ENCODE data around the gene SHISA3. TPM values are rescaled to one million over a fixed set of nuclear protein-coding genes. Genes with fewer than 3 reads are reported as not detected.

The SHISA3 gene
- total RNA-seq, 2 experiments from 2014 or later: 0.38 TPM; not detected in 1

GRCh38 chr4:42436928-42437565, 39.8 kb downstream of the SHISA3 start:
- POLR2A ChIA-PET: interaction anchor here (0.6 to 1.0 kb wide), 2 partner anchors 23 to 179 kb away, joined by 3 read pairs; no protein-coding TSS in a partner anchor
- intact Hi-C loops (cut with micrococcal nuclease; ENCODE audit: unreplicated experiment): no loop called here
- no peak for DNase-seq (ENCODE audit: low spot score)

GRCh38 chr4:42440083-42440482, 42.8 kb downstream of the SHISA3 start:
- BruUV-seq (replicated peaks): no TSS peak

More at GRCh38 chr4:42436928-42437565, 39.8 kb downstream of the SHISA3 start:
- Histone ChIP-seq H3K36me3 (ENCODE audit: insufficient read depth, low read length) (peaks cover 92% of the 10 kb centered on the region), H3K27ac (ENCODE audit: low read depth, low read length, poor library complexity, severe bottlenecking) (no peak overlapping the region), H3K4me3 (ENCODE audit: low read depth, low read length, poor library complexity, severe bottlenecking) (no peak overlapping the region), H3K4me1 (ENCODE audit: insufficient read depth, low read length, poor library complexity, severe bottlenecking) (no peaks in the 10 kb centered on the region), H2AFZ (ENCODE audit: low read length) (no peak overlapping the region), H3K4me2 (ENCODE audit: low read length) (no peak overlapping the region), H3K79me2 (ENCODE audit: insufficient read depth, low read depth, low read length) (no peaks in the 10 kb centered on the region), H4K20me1 (ENCODE audit: insufficient read depth, low read length) (no peaks in the 10 kb centered on the region), H3K9me3 (ENCODE audit: low read length) (no peaks in the 10 kb centered on the region), H3K9me2 (ENCODE audit: insufficient read depth, low read length) (no peaks in the 10 kb centered on the region)
- no TSS peak for BruUV-seq (replicated peaks)
- CTCF ChIA-PET (ENCODE audit: unreplicated experiment): no interaction called here
- TF ChIP-seq EZH2phosphoT487 (IDR thresholded peaks at IDR 0.05; ENCODE audit: borderline replicate concordance, low read depth, low read length) (no peak), CTCF (conservative IDR thresholded peaks at IDR 0.05; ENCODE audit: low read length) (no peak)

More at GRCh38 chr4:42440083-42440482, 42.8 kb downstream of the SHISA3 start:
- Histone ChIP-seq H4K20me1 (ENCODE audit: insufficient read depth, low read length) (no peaks in the 10 kb centered on the region), H3K9me2 (ENCODE audit: insufficient read depth, low read length) (no peaks in the 10 kb centered on the region), H3K36me3 (ENCODE audit: insufficient read depth, low read length) (peaks cover 95% of the 10 kb centered on the region), H3K27ac (ENCODE audit: low read depth, low read length, poor library complexity, severe bottlenecking) (no peak overlapping the region), H3K4me1 (ENCODE audit: insufficient read depth, low read length, poor library complexity, severe bottlenecking) (no peaks in the 10 kb centered on the region), H3K4me3 (ENCODE audit: low read depth, low read length, poor library complexity, severe bottlenecking) (no peak overlapping the region), H2AFZ (ENCODE audit: low read length) (no peak overlapping the region), H3K9me3 (ENCODE audit: low read length) (no peaks in the 10 kb centered on the region), H3K4me2 (ENCODE audit: low read length) (no peak overlapping the region), H3K79me2 (ENCODE audit: insufficient read depth, low read depth, low read length) (no peaks in the 10 kb centered on the region)
- CTCF ChIA-PET (ENCODE audit: unreplicated experiment): no interaction called here
- intact Hi-C loops (cut with micrococcal nuclease; ENCODE audit: unreplicated experiment): no loop called here
- TF ChIP-seq EZH2phosphoT487 (IDR thresholded peaks at IDR 0.05; ENCODE audit: borderline replicate concordance, low read depth, low read length) (no peak), CTCF (conservative IDR thresholded peaks at IDR 0.05; ENCODE audit: low read length) (no peak)
- DNase-seq (ENCODE audit: low spot score): no peak
- POLR2A ChIA-PET: interaction anchor here (0.6 to 1.0 kb wide), 3 partner anchors 71 to 1021 kb away, joined by 3 to 9 read pairs (median 4); no protein-coding TSS in a partner anchor
